Stimulated activated naive CD8-positive, alpha-beta T cell treated with anti-CD3 and anti-CD28 coated beads, Interleukin-15, Interleukin-2, amounts not matched to agents 100 ng/mL and 50 ng/mL, for 24 hours (primary cell): Measurements from ENCODE around the gene LGI2.
"Not testable (repeated sequence)": the region's sequence is repeated elsewhere in the genome, so short reads cannot be mapped to it uniquely, and the experiment has no call there.

ENCODE experiments used
- H3K27ac Mint-ChIP-seq: one replicate; pipeline ENCODE4 v1.8.0; 2021; ENCODE audit warnings: mild to moderate bottlenecking, mixed read lengths
- H3K27me3 Mint-ChIP-seq: one replicate; pipeline ENCODE4 v1.8.0; 2021; ENCODE audit warnings: mixed read lengths
- H3K36me3 Mint-ChIP-seq: one replicate; pipeline ENCODE4 v1.8.0; 2021; ENCODE audit warnings: low read depth, mixed read lengths
- H3K4me1 Mint-ChIP-seq: one replicate; pipeline ENCODE4 v1.8.0; 2021; ENCODE audit warnings: low read depth, mixed read lengths
- H3K4me3 Mint-ChIP-seq: one replicate; pipeline ENCODE4 v1.8.0; 2021; ENCODE audit warnings: mild to moderate bottlenecking, mixed read lengths
- H3K9me3 Mint-ChIP-seq: one replicate; pipeline ENCODE4 v1.8.0; 2021; ENCODE audit warnings: mixed read lengths

The LGI2 gene

DNA sequence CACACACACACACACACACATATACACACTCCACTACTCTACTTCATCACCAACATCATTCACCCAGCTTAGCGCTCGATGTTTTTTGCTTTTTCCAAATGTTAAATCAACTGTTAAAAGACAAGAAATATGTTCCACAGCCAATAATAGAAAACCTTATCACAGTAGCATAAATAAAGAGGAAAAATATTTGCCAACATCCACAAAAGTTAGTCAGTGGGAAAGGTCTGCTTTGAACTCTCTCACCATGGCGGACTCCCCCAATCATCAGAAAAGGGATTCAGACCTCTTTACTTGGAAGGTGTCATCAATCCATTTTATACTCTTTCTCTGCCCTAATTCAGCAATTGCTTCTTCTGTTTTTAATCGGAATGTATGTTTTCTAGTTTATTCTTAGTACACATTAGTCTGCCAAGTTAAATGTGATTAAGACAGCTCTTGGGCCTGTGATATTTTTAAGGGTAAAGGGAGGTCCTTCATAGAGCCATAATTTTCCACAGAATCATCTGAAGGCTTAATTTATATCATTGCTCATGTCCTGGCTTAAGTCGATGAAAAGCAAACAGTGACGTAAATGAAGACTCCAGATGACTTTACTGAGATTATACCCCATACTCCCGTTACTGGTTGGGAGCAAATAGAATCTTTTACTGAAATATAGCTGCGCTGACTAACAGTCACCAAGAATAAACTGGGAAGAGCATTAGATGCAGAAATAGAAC is 29.7 kb upstream of the LGI2 start:
- H3K36me3 Mint-ChIP-seq, result no peaks in the 10 kb centered on the region
- H3K27ac Mint-ChIP-seq, result no peak overlapping the region
- no peaks in the 10 kb centered on the region for H3K9me3 Mint-ChIP-seq
- no peaks in the 10 kb centered on the region for H3K4me1 Mint-ChIP-seq
- H3K4me3 Mint-ChIP-seq, result no peak overlapping the region
- H3K27me3 Mint-ChIP-seq, result peaks cover 21% of the 10 kb centered on the region

DNA sequence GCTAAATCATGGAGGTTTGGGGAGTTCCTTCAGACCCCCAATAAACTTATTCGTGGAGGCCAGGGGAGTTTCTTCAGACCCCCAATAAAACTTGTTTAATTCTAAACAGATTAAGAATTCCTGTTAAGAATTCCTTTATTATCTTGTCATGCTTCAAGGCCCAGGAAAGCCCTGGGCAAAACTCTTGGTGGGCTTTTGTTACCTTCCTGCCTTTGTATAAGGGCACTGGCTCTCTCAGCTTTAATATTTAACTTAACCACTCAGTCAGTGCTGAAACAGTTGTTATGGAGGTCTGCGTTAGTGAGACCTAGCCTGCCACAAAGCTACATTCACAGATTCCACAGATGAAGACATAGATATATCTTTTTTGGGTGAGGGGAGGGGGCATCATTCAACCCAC is 29.0 kb upstream of the LGI2 start:
- H3K4me3 Mint-ChIP-seq, result no peak overlapping the region
- H3K27me3 Mint-ChIP-seq, result peaks cover 21% of the 10 kb centered on the region
- no peaks in the 10 kb centered on the region for H3K36me3 Mint-ChIP-seq
- no peaks in the 10 kb centered on the region for H3K9me3 Mint-ChIP-seq
- no peaks in the 10 kb centered on the region for H3K4me1 Mint-ChIP-seq
- H3K27ac Mint-ChIP-seq, result no peak overlapping the region

DNA sequence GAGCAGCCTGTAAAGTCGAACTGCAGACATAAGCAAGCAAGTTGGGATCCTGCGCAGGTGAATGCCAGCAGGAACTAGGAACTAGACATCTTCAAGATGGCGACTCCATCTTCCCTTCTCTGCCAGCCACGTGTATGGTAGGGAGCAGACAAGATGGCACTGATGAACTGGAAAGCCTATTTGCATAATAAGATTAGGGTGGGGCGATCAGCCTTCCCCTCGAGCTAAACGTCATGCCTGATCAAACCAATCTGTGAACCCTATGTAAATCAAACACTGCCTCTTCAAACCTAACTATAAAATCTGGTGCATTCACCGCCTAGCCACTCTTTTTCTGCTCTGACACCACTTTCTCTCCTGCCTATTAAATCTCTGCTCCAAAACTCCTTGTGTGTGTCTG is 28.1 kb upstream of the LGI2 start:
- H3K4me3 Mint-ChIP-seq, result no peak overlapping the region
- H3K27ac Mint-ChIP-seq, result no peak overlapping the region
- no peaks in the 10 kb centered on the region for H3K36me3 Mint-ChIP-seq
- H3K9me3 Mint-ChIP-seq, result no peaks in the 10 kb centered on the region
- H3K27me3 Mint-ChIP-seq, result peaks cover 21% of the 10 kb centered on the region
- H3K4me1 Mint-ChIP-seq, result no peaks in the 10 kb centered on the region

DNA sequence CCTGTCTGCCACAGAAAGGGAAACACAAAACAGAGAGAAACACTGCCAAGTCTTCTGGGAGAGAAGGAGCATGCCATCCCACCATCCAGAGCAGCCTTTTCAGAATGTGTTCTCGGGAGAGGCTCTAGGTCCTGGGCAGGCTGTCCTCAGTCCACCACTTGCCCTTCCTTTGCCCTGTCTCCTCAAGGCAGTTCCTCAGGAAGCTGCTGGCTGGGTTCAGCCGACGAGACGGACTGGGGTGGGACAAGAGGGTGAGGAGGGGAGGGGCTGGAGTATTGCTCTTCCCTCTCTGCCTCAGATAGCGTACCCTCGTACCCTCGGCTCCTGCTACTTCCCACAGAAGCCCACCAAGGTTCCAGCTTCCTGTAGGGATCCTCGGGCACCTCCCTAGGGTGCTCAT is 26.6 kb upstream of the LGI2 start:
- Mint-ChIP-seq H3K4me3 (no peak overlapping the region), H3K27me3 (peaks cover 21% of the 10 kb centered on the region), H3K27ac (no peak overlapping the region), H3K4me1 (no peaks in the 10 kb centered on the region), H3K9me3 (no peaks in the 10 kb centered on the region), H3K36me3 (no peaks in the 10 kb centered on the region)

DNA sequence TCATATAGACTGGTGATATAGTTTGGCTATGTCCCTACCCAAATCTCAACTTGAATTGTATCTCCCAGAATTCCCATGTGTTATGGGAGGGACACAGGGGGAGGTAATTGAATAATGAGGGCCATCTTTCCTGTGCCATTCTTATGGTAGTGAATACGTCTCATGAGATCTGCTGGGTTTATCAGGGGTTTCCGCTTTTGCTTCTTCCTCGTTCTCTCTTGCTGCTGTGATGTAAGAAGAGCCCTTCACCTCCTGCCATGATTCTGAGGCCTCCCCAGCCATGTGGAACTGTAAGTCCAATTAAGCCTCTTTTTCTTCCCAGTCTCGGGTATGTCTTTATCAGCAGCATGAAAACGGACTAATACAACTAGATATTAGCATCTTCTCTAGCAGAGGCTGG is 21.3 kb upstream of the LGI2 start:
- H3K4me1 Mint-ChIP-seq, H3K36me3 Mint-ChIP-seq, H3K9me3 Mint-ChIP-seq, H3K4me3 Mint-ChIP-seq, H3K27ac Mint-ChIP-seq: not testable (repeated sequence)
- H3K27me3 Mint-ChIP-seq, result peaks cover 11% of the 10 kb centered on the region

DNA sequence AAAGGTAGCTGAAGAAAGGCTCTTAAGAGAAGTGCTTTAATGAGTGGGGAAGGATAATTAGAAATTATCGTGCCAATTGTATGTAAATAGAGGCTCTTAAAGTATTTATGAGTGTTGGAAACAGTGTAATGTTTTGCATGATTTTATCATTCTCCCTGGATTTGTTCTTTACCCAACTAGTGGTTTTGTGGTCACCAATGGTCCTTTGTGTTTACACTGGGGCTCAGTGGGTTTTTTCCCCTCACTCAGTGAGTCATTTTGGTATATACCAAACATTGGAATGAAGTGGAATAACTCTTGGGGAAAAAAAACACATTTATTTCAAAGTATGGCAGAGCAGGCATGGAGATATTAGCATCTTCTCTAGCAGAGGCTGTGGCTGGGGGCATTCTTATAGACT is 20.8 kb upstream of the LGI2 start:
- Mint-ChIP-seq H3K4me1 (no peaks in the 10 kb centered on the region), H3K36me3 (no peaks in the 10 kb centered on the region), H3K27ac (no peak overlapping the region), H3K9me3 (no peaks in the 10 kb centered on the region), H3K4me3 (no peak overlapping the region), H3K27me3 (peaks cover 10% of the 10 kb centered on the region)

DNA sequence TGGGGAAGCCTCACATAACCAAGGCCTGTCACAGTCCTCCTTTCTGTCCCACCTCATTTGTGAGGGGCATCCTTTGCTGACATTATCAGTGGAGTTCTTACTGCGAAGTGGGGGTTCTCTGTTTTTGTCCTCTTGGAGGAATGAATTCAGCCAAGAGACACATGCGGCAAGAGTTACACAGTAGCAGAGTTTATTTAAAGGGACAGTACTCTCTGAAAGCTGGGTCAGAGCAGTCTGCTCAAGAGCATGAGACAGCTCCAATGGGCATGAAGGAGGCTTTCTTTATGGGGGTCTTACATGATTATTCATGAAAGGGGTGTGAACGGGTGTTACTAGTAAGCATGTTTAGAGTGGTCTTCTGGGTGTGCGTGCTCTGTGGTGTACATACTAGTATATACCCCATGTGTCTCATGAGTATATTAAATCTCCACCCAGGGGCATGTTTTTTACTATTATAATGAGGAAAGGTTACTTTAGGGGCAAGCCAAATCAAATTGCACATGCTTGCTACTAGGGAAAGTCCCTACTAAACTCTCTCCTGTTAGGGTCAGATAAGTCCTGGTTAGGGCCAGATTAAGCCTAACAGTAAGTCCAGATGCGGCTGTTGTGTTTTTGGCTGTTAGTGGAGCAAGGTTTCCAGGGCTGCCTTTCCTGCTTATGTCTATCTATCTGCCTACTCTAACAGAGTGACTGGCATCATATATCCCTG is 19.8 kb upstream of the LGI2 start:
- Mint-ChIP-seq H3K36me3 (no peaks in the 10 kb centered on the region), H3K27ac (no peak overlapping the region), H3K4me1 (no peaks in the 10 kb centered on the region), H3K27me3 (peaks cover 9% of the 10 kb centered on the region), H3K9me3 (no peaks in the 10 kb centered on the region), H3K4me3 (no peak overlapping the region)

DNA sequence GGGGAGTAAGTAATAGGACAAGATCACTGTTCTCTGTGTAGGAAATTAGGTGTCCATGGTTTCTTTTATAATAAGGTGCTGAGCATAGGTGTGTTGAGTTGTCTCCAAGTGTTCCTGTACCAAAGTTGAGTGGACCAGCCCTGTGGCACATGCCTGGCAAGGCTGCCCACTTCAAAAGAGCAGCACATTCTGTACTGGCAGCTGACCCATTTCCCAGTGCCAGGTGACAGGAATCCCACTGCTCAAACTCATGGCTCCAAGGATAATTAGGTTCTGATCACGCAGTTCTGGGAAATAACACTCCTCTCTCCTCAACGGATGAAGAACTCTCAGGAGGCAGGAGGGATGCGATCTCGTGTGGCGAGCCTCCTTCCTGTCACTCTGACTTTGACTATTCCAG is 12.8 kb upstream of the LGI2 start:
- Mint-ChIP-seq H3K9me3 (no peaks in the 10 kb centered on the region), H3K4me1 (no peaks in the 10 kb centered on the region), H3K4me3 (no peak overlapping the region), H3K36me3 (no peaks in the 10 kb centered on the region), H3K27ac (no peak overlapping the region), H3K27me3 (peaks cover 25% of the 10 kb centered on the region)

DNA sequence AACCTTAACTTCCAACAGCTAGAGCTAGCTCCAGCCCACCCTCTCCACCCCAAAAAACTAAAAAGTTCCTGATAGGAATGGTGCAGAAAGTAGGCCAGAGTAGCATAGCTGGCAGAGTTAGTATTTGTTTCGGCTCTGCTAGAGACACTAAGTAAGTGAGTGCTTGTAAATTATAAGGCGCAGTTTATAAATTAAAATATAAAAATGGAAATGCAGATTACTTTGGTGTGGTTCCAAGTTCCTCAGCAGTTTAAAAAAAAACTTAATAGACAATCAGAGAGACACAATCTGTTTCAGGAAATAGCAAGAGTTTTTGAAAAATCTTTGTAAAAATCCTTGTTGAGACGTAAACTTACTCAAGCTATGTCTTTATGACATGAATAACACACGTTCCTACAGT is 2.8 kb upstream of the LGI2 start:
- no peaks in the 10 kb centered on the region for H3K36me3 Mint-ChIP-seq
- H3K27ac Mint-ChIP-seq, result no peak overlapping the region
- no peaks in the 10 kb centered on the region for H3K4me1 Mint-ChIP-seq
- H3K9me3 Mint-ChIP-seq, result peaks cover 5% of the 10 kb centered on the region
- H3K27me3 Mint-ChIP-seq, result peaks cover 61% of the 10 kb centered on the region
- no peak overlapping the region for H3K4me3 Mint-ChIP-seq

DNA sequence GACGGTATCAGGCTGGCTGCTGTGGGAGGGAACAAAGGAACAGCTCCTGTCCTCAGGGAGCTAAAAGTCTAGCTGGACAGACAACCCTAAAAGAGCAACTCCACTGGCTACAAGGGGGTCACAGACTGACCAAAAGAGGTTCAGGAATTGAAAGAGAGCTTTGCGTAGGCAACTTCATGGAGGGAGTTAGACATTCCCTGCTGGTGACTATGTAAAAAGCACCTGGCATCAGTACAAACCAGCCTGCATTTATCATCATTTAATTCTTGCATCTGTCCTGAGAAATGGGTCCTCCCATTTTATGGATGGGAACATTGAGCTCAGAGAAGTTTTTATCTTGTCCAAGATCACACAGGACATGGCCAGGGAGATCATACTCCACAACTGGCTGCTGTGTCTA is 1.4 kb upstream of the LGI2 start:
- H3K4me3 Mint-ChIP-seq, result no peak overlapping the region
- H3K9me3 Mint-ChIP-seq, result peaks cover 5% of the 10 kb centered on the region
- H3K27me3 Mint-ChIP-seq, result peaks cover 66% of the 10 kb centered on the region
- H3K4me1 Mint-ChIP-seq, result no peaks in the 10 kb centered on the region
- H3K27ac Mint-ChIP-seq, result no peak overlapping the region
- H3K36me3 Mint-ChIP-seq, result no peaks in the 10 kb centered on the region

DNA sequence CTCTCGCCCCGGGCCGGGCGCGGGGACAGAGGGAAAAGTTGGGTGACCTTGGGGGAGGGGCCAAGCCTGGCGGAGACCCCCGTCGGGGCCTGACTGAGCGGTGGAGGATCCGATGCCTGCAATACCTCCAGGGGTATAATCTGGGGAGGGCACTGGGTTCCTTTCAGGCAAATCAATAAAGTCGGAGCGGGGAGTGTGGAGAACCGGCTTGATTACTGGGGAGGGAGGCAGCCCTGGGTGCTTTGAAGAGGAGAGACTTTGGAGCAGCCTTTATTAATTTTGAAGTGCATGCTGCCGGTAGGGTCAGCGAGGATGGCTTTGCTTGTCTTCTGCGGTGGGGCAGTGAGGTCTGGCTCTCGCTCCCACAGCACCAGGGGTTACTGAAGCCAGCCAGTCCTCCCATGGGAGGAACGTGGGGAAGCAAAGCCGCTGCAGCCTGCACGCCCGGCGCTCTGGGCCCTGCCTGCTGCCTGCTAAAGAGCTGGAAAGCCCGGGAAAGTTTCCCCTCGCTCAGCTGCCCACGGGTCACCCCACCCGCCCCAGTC is 403 bp upstream of the LGI2 start:
- Mint-ChIP-seq H3K4me3 (no peak overlapping the region), H3K4me1 (no peaks in the 10 kb centered on the region), H3K27me3 (peaks cover 76% of the 10 kb centered on the region)

DNA sequence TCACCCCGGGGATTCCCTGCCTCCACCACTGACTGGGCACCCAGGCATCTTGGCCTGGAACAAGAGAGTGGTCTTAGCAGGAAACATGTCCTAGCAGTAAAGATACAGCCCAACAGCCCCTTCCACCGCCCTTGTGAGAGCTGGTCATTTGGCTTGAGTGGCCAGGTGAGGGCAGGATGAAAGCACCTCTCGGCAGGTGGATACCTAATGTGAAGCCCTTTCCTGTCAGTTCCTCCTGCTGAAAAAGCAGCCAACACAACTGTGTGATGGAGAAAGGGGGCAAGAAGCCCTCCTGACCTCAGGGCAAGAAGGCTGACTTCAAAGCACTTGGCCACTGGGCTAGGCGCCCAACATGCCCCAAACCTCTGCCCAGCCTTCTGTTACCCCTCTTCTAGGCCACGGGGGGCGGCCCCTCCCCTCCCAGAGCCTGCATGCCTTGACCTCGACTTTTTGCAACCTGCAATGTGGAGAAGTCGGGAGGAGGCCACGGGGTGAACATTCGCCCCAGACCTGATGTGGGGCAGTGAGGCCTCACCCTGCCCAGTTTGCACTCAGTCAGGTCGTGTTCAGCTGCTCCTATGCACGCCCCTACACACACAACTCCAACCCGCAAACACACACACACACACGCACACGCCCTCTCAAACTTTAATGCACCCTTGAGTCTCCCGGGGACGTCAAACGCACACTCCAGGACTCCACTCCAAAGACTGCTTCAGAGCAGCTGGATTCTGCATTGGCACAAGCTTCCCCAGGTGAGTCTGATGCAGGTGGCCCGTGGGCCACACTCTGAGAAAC is 1.1 kb downstream of the LGI2 start:
- Mint-ChIP-seq H3K27me3 (peaks cover 80% of the 10 kb centered on the region), H3K27ac (no peak overlapping the region)

More for the DNA sequence above, 403 bp upstream of the LGI2 start:
- H3K27ac Mint-ChIP-seq, result no peak overlapping the region
- H3K9me3 Mint-ChIP-seq, result peaks cover 5% of the 10 kb centered on the region
- H3K36me3 Mint-ChIP-seq, result no peaks in the 10 kb centered on the region

DNA sequence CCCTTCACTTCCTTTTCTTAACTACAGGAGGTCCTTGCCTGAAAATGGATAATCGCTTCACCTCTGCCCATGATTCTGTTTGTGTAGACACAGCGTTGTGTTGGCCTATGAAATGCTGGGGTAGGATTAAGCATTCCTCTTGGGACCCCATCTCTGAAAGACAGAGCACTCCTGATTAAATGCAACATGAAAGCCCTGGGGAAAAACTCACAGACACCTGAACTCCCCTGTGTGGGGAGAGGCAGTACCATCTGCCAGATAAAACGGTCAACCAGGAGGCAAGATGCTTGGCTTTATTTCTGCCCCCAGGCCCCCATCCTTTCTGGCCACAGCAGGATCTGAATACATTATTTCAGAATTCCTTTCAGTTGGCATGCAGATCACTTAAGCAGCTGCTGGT is 1.9 kb downstream of the LGI2 start:
- H3K4me3 Mint-ChIP-seq, result no peak overlapping the region
- no peak overlapping the region for H3K27ac Mint-ChIP-seq
- H3K4me1 Mint-ChIP-seq, result no peaks in the 10 kb centered on the region
- no peaks in the 10 kb centered on the region for H3K36me3 Mint-ChIP-seq
- H3K9me3 Mint-ChIP-seq, result peaks cover 1% of the 10 kb centered on the region
- H3K27me3 Mint-ChIP-seq, result peaks cover 75% of the 10 kb centered on the region

More for the DNA sequence above, 1.1 kb downstream of the LGI2 start:
- Mint-ChIP-seq H3K4me3 (peak overlapping the region; percentile 36), H3K4me1 (no peaks in the 10 kb centered on the region), H3K36me3 (no peaks in the 10 kb centered on the region), H3K9me3 (peaks cover 5% of the 10 kb centered on the region)

DNA sequence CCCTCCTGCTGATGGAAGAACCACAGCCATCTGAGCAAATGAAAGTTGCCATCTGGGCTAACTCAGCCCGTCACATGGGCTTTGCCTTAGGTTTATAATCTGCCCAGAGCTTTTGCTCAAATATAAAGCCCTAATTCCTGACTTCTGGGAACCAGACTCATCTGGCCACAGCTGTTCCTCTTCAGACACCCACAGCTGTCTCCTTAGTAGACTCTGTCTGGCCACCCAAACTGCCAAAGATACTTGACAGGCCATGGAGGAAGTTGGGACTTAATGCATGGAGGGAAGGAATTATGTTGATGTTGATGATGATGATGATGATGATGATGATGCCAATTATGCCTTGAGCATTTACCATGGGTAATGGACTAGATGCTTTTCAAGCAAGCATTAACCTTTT is 8.0 kb downstream of the LGI2 start:
- Mint-ChIP-seq H3K27me3 (peaks cover 45% of the 10 kb centered on the region), H3K27ac (no peak overlapping the region), H3K4me3 (no peak overlapping the region), H3K36me3 (no peaks in the 10 kb centered on the region), H3K4me1 (no peaks in the 10 kb centered on the region), H3K9me3 (no peaks in the 10 kb centered on the region)

DNA sequence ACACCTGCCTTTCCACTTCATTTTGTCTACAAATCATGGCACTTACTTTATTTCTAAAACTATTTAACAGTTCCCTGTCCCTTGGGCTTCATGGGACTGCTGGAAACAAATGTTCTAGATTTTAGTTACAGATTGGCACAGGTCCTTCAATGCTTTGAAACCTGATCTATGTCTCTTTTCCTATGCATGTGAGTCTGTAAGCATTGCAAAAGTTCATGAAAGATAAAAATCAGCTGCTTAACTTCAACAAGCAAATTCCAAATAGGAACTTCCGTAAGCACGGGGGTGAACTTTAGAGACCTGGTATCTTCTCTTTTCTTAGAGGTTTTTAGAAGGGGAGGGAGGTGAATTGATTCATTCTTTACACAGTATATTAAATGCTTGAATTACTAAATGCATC is 9.5 kb downstream of the LGI2 start:
- no peak overlapping the region for H3K4me3 Mint-ChIP-seq

More for the DNA sequence above, 9.5 kb downstream of the LGI2 start:
- Mint-ChIP-seq H3K27ac (no peak overlapping the region), H3K4me1 (no peaks in the 10 kb centered on the region), H3K9me3 (no peaks in the 10 kb centered on the region), H3K27me3 (peaks cover 31% of the 10 kb centered on the region), H3K36me3 (no peaks in the 10 kb centered on the region)
